Lower leg skin (tissue), 4 donors: ENCODE data around the gene FJX1. TPM values are rescaled to one million over a fixed set of nuclear protein-coding genes. Genes with fewer than 3 reads are reported as not detected.

Experiments
- DNase-seq, 2 donors: peaks; one replicate each; pipeline ENCODE4 v3.0.0-alpha.2; 2019; ENCODE audit warnings: low spot score in 2 of 2
- H3K4me3 ChIP-seq: fragments of 200-600 bp; sonication (generic); 2 replicates; pipeline ENCODE4 v1.5.1; 2017; ENCODE audit warnings: mild to moderate bottlenecking, low read depth; ENCODE audit not compliant: poor library complexity, severe bottlenecking
- CTCF ChIP-seq, 3 donors: fragments of 450-650 bp; IDR thresholded peaks; one replicate each; pipeline ENCODE4 v1.5.1; 2016; ENCODE audit warnings: antibody characterized with exemption in 3 of 3, mild to moderate bottlenecking in 3 of 3, moderate library complexity in 2 of 3
- POLR2A ChIP-seq, 2 donors: fragments of 450-650 bp; IDR thresholded peaks; one replicate each; pipeline ENCODE4 v1.6.1; 2016 to 2017; ENCODE audit warnings: antibody characterized with exemption in 2 of 2, mild to moderate bottlenecking in 1 of 2, moderate library complexity in 1 of 2
- WGBS, 2 donors: methylation state at CpG; one replicate each; pipeline ENCODE4 v1.1.5; 2018; 5-methylcytosine and 5-hydroxymethylcytosine counted together
- intact Hi-C: fragments of 100-400 bp; cut with DNase I; formaldehyde crosslinking; loops from one replicate; pipeline ENCODE4 v1.15.0; 2023; ENCODE audit warnings: low total_unique reads
- total RNA-seq, 4 donors: library from RNA; depleted of rRNA; stranded (reverse); fragments of >200 nt; gene quantifications; one replicate each; pipeline ENCODE4 v1.1.0, GENCODE V29; 2016

Gene FJX1
- total RNA-seq, 4 donors from 2014 or later, result 21.2 to 24.1 (median 22.5) TPM

GRCh38 chr11:35617316-35617686 is 959 bp upstream of the FJX1 start:
- no peak for TF ChIP-seq POLR2A (IDR thresholded peaks at IDR 0.05)
- TF ChIP-seq CTCF (IDR thresholded peaks at IDR 0.05), result no peak
- 61 to 65% methylated on average over 7 of the region's 7 CpGs for WGBS, 2 donors
- no peak for DNase-seq
- intact Hi-C loops, result loop anchor here (5.0 to 10.0 kb wide), 2 partner anchors 198 to 650 kb away; no protein-coding TSS in a partner anchor
- no peak overlapping the region for H3K4me3 ChIP-seq

GRCh38 chr11:35618497-35619115 is 346 bp downstream of the FJX1 start:
- peak overlapping the region; percentile 37 for H3K4me3 ChIP-seq
- TF ChIP-seq CTCF (IDR thresholded peaks at IDR 0.05), result no peak
- TF ChIP-seq POLR2A (IDR thresholded peaks at IDR 0.05), result no peak
- intact Hi-C loops, result loop anchor here (5.0 to 10.0 kb wide), 2 partner anchors 196 to 649 kb away; no protein-coding TSS in a partner anchor
- no peak for DNase-seq
- 0% methylated on average over 2 of the region's 91 CpGs; no CpG with 5 or more reads in 1 of the 2 donors for WGBS, 2 donors

GRCh38 chr11:35619116-35619854 is 1.0 kb downstream of the FJX1 start:
- WGBS, 2 donors, result 0 to 1% methylated on average over 2 to 15 of the region's 84 CpGs
- peak in 1 of 2 donors; percentile 87 for DNase-seq
- TF ChIP-seq CTCF (IDR thresholded peaks at IDR 0.05), result no peak
- TF ChIP-seq POLR2A (IDR thresholded peaks at IDR 0.05), result no peak
- peak overlapping the region; percentile 37 for H3K4me3 ChIP-seq
- intact Hi-C loops, result loop anchor here (5.0 to 10.0 kb wide), 2 partner anchors 196 to 648 kb away; no protein-coding TSS in a partner anchor

- DNase-seq, result no peak
- H3K4me3 ChIP-seq, result peak overlapping the region; percentile 37
- intact Hi-C loops, result loop anchor here (5.0 to 10.0 kb wide), 2 partner anchors 195 to 647 kb away; no protein-coding TSS in a partner anchor
- 10 to 11% methylated on average over 32 of the region's 33 CpGs for WGBS, 2 donors
- TF ChIP-seq CTCF (IDR thresholded peaks at IDR 0.05), result no peak
Observed at GRCh38 chr11:35619855-35620640, 1.8 kb downstream of the FJX1 start.

GRCh38 chr11:35620795-35621194 is 2.5 kb downstream of the FJX1 start:
- TF ChIP-seq POLR2A (IDR thresholded peaks at IDR 0.05), result no peak
- TF ChIP-seq CTCF (IDR thresholded peaks at IDR 0.05), result no peak
- H3K4me3 ChIP-seq, result no peak overlapping the region
- no peak for DNase-seq
- WGBS, 2 donors, result 60 to 61% methylated on average over 2 of the region's 2 CpGs
- intact Hi-C loops, result no loop called here
